ENCODE results near the gene ENPP6.

- TF ChIP-seq CTCF (IDR thresholded peaks at IDR 0.05): no peak
- TF ChIP-seq EP300 (IDR thresholded peaks at IDR 0.05): no peak
- TF ChIP-seq POLR2AphosphoS5 (IDR thresholded peaks at IDR 0.05): no peak
- TF ChIP-seq POLR2A (IDR thresholded peaks at IDR 0.05): no peak
Measured at GRCh38 chr4:184064877-184065276, 152.8 kb downstream of the ENPP6 start.
